Nucleus accumbens (tissue), 56 donors: Measurements from ENCODE around the gene ACTR1A.
"Not testable (repeated sequence)": the region's sequence is repeated elsewhere in the genome, so short reads cannot be mapped to it uniquely, and the experiment has no call there.

Experiments
- DNase-seq, 56 donors: peaks; one replicate each; lab custom pipeline; 2025; lab: John Stamatoyannopoulos, UW

The ACTR1A gene

DNA sequence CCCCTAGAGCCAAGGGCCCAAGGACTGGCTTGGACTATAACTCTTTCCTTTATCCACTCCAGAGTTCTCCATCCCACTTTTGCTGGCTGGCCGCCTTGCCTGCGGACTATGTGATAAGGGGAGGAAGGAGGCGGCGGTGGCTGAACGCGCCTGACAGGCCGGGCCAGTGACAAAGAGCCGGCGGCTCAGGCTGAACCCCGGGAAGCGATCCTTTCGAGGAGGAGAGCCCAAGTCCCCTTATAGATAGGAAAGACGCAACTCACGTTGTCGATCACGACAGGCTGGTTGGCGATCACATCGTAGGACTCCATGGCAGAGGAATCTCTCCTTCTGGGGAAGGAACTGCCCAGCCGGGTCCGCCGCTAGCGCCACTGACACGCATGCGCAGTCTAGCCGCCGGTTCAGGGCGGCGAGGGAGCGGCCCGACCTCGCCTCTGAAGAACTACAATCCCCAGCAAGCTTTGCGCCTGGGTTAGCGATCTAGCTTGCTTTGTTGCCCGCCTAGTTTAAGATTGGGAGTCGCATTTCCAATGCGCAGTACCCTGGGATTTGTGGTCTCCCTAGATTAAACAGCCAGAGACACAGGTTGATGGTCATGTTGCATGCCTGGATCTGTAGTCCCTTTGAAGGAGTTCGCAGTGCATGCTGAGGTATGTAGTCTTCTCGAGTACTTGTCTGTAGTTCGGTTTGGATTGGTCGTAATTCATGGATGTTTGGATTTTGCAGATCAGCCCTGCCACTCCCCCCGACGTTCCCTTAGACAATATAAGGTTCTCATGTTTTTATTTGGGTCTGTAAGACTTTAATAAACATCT is at the start of gene ACTR1A:
Gene ACTR1A (minus strand): TSS at position 376 of the 815 bp plus-strand sequence. CDS start 65 bp downstream, at position 311.
- DNase-seq, result peak; percentile 82 to 99 (median 95)

DNA sequence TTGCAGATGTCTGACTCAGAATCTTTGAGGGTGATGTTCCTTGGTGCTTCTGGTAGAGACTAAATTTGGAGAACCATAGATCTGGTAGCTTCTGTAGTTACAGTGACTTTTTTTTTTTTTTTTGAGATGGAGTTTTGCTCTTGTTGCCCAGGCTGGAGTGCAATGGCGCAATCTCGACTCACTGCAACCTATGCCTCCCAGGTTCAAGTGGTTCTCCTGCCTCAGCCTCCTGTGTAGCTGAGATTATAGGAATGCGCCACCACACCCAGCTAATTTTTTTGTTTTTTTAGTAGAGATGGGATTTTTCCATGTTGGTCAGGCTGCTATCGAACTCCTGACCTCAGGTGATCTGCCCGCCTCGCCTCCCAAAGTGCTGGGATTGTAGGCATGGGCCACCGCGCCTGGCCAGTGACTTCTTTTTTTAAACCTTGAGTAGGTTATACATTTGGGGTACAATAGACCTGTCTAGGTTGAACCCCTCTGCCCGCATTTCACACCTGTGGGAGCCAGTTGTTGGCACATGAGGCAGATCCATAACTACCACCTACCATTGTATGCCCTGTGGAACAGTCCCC is 48.2 kb upstream of the ACTR1A start:
- DNase-seq, result no peak

DNA sequence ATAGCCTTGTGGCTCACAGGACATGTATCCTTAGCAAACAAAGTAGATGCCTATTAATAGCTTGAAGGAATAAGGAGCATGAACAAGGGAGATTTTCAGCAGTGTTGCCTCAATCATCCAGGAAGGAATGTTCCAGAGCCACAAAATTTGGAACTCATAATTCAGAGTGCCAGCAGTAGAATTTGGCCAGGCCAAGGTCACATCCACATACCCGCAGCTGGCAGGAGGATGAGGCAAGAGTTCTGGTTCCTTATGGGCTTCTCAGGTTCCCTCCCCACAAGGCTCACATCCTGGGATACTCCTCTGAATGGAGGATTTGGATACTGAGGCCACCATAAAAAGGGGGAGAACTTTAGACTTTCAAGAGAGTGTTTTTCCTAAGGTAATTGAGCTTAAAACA is 47.0 kb upstream of the ACTR1A start:
- no peak for DNase-seq

DNA sequence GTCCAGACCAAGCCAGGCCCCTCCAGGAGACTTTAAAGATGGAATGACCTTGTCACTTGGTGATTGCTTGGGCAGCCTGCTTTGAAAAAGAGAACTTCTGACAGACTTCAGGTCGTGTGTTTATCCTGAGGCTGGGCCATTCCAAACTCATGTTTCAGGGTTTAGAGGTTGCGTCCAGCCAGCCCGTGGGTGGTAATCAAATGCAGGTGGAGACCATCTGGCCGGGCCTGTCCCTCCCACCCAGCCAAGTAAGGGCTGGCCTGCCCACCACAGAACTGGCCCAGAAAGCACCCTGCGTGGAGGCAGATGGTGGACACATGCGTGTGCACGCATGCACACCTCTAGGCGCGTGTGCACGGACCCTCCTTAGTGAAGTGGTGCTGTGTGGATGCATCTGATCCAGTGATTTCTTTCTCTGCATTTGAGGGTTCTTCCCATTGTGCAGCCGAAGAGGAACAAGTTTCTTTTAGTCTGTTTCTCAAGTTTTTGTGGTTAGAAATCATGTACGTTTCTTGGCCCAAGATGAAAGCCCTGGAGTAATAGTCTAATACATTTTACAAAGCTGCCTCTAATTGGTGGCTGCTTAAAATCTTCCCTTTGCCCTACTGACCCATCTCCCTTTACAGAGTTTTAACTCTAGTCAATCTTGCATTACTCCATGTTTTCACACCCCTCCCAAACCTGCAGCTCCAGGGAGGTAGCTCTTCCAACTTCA is 44.3 kb upstream of the ACTR1A start:
- no peak for DNase-seq

DNA sequence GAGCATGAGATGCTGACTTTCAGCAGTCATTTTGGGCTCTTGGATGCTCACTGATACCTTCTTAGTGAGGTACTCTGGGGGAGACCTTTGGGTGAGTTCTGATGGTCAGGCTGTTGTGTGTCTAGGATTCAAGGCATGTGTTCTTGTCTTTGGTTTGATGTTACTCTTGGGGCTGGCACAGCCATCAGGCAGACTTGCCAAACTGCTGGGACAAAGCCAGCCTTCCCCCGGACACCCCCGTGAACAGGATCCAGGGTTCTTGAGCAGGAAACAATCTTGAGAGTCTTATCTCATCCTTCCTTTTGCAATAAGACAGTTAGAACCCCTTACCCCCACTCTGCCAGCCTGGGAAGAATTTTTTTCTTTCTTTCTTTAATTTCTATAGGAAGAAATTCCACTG is 43.5 kb upstream of the ACTR1A start:
- DNase-seq, result peak in 1 of 56 donors; percentile 4

DNA sequence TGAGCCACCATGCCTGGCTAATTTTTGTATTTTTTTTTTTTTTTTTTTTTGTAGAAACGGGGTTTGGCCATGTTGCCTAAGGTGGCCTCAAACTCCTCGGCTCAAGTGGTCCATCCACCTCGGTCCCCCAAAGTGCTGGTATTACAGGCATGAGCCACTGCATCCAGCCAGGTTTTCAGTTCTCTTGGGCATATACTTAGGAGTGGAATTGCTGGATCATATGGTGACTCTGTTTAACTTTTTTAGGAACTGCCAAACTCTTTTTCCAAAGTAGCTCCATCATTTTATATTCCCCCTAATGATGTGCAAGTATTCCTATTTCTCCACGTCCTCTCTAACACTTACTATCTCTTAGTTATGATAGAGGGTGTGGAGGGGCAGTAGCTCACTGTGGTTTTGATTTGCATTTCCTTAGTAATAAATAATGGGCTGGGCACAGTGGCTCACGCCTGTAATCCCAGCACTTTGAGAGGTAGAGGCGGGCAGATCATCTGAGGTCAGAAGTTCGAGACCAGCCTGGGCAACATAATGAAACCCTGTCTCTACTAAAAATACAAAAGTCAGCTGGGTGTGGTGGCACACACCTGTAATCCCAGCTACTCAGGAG is 42.9 kb upstream of the ACTR1A start:
- no peak for DNase-seq

DNA sequence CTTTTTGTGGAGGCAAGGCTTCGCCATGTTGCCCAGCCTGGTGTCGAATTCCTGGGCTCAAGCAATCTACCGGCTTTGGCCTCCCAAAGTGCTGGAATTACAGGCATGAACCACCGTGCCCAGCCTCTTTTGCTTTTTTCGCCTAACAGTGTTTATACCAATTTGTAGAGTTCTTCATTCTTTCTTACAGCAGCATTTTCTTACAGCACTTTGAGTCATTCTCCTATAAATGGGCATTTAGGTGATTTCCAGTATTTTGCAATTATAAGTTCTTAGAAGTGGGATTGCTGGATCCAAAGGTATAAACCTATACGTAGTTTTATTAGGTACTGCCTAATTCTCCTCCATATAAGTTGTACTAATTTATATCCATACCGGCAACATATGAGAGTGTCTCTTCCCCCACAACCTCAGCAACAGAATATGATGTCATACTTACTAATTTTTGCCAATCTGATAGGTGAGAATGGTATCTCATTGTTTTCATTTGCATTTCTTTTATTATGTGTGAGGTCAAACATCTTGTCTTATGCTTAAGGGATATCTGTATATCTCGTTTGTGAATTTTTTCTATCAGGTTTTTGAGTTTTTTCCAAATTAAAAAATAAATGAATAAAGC is 40.4 kb upstream of the ACTR1A start:
- no peak for DNase-seq

DNA sequence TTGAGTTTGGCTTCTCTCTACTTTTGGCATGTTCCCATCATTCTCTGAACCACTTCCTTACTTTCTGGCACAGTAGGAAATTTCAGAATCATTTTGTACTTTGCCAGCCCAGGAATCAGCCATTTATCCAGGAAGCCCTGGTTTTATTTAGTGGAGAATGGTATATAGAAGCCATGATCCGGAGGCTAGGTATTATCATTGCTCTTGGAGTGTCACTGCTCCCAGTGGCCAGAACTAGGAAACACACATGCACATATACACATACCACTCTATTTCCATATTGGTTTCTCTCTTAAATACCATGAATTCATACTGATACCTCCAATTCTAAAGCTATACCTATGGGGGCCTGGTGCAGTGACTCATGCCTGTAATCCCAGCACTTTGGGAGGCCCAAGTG is 37.5 kb upstream of the ACTR1A start:
- no peak for DNase-seq

DNA sequence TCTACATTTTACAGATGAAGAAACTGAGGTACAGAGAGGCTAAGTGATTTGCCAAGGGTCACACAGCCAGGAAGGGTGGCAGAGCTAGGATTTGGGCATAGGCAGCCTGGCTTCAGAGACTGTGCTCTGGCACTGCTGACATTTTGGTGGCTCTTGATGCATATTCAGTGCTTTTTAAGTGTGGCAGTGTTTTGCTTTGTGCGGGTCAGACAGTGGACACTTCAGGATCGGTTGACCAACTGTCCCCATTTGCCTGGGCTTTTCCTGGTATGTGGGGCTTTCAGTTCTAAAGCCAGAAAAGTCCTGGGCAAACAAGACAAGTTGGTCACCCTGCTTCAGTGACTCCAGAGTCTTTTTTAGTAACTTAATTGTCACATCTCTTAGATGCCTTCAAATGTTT is 36.3 kb upstream of the ACTR1A start:
- no peak for DNase-seq

DNA sequence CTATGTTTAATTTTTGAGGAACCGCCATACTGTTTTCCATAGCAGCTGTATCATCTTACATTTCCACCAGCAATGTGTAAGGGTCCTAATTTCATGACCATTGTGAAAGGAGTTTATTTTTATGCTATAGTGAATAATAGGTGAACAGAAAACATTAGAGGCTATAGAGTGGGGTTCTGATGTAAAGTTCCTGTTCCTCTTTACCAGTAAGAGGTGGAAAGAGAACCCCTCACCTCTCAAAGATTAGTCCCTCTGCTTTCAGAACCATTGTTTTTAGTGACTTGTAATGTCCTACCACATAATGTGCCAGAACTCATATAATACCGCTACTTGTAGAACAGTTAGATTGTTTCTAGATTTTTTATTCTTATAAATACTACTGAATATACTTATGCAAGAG is 35.4 kb upstream of the ACTR1A start:
- DNase-seq, result no peak

DNA sequence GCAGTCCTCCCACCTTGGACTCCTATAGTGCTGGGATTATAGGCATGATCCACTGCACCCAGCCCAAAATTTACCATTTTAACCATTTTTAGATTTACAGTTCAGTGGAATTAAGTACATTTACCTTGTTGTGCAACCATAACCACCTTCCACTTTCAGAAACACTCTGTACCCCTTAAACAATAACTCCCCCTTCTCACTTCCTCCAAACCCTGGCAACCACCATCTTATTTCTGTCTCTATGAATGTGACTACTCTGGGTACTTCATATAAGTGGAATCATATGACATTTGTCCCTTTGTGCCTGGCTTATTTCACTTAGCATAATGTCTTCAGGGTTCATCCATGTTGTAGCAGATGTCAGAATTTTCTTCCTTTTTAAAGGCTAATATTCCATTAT is 34.9 kb upstream of the ACTR1A start:
- DNase-seq, result no peak

DNA sequence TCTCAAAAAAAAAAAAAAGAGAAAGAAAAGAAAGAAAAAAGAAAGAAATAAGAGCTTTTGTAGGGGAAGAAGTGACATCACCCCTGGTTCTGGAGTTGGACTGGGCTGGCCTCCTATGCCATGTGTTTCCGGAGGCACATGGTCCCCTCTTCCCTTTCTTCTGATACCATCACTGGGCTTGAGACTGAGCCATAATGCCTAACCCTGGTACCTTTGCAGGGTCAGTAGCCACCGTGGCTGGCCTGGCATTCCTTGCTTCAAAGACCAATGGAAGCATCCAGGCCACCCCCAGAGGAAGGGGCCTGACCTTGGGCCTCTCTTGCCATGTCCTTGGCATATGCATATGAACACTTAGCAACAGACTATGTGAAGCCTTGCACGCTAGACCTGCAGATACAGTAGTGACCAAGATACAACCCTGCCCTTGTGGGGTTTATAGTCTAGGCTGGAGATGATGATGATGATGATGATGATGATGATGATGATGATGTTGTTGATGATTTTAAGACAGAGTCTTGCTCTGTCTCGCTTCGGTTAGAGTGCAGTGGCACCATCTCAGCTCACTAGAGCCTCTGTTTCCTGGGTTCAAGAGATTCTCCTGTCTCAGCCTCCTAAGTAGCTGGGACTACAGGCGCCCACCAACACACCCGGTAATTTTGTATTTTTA is 33.1 kb upstream of the ACTR1A start:
- DNase-seq, result no peak

DNA sequence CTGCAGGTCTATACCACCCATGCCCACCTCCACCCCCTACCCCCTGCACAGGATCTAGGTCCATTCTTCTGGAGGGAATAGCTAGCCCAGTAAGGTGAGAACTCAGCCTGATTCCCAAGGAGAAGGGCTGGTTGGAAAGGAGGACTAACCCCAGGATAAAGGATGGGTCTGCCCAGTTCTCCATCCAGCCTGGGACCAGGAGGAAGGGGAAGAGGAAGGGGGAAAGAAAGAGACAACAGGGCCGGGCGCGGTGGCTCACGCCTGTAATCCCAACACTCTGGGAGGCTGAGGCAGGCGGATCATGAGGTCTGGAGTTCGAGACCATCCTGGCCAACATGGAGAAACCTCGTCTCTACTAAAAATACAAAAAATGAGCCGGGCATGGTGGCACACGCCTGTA is 32.5 kb upstream of the ACTR1A start:
- DNase-seq, result not testable (repeated sequence)

DNA sequence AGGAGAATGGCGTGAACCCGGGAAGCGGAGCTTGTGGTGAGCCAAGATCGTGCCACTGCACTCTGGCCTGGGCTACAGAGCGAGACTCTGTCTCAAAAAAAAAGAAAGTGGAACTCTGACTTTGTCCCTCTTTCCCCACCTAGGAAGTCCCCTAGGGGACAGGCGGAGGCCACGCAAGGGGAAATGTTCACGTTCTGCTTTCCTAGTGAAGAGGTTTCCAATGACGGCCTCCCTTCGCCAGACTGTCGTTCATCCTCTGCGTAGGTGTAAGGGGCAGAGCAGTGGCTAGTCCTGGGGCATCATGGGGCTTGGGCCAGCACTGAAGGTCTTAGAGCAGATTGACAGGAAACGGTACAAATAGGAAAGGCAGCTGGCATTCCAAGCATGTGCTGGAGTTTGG is 31.8 kb upstream of the ACTR1A start:
- no peak for DNase-seq

DNA sequence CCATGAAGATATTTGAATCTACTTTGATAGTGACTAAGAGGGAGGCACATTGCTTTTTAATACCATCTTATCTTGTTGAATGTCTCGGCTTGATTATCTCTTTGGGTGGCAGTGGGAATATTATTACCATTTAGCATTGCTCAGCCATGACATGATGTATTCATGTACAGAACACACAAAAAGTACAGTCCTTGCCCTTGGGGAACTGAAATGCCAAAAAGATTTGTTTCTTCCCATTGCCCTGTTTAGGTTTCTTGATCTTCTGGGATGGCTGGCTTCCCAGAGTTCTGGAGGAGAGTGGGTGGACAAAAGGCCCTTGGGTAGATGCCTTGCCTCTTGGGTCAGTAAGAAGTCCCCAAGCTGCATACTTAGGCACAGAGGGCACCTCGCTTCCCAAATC is 25.0 kb upstream of the ACTR1A start:
- no peak for DNase-seq

DNA sequence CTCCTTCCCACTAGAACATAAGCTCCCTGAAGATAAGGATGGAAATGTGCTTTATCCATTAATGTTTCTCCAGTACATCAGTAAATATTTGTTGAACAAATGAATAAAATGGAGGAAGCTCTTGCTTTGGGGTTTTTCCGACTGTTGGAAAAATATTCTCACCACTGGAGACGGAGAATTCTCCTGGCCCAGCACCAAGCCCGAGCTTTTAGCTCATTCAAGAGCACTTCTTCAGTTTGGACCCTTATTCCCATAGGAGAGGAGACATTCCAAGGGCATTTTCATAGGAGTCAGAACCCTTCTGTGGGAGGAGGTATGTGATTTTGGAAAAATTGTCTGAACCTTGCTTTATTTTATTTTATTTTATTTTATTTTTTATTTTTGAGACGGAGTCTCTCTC is 22.2 kb upstream of the ACTR1A start:
- no peak for DNase-seq

DNA sequence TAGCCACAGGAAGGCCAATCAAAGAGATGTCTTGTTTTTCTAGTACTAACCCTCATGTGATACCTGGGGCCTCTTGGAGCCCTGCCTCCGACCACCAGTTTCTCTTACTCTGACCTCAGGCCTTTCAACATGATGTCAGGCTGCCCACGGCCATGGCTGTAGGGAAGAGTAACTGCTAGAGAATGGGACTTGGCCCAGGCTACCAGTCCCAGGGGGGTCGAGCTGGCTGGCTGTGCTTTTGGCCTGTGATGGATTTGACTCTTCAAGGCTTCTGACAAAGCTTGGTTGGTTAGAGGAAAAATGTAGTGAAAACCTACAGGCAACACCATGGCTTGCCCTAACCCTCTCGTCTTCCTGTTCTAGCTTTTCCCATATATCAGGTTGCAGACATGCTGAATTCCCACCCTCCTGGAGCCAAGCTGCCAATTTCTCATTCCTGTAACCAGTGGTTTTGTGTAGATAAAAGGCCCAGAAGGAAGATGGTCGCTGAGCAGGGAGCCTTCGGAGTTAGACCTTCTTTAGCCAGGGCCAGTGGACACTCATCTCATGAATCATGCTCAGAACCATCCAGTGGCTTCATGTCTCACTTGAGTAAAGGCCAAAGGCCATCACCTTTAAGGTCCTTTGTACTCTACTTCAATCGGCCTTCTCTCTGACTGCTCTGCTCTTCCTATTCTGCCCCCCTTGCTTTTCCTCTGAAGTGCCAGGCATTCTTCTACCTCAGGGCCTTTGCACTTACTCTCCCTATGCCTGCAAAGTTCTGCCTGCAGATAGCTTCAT is 20.9 kb upstream of the ACTR1A start:
- no peak for DNase-seq

DNA sequence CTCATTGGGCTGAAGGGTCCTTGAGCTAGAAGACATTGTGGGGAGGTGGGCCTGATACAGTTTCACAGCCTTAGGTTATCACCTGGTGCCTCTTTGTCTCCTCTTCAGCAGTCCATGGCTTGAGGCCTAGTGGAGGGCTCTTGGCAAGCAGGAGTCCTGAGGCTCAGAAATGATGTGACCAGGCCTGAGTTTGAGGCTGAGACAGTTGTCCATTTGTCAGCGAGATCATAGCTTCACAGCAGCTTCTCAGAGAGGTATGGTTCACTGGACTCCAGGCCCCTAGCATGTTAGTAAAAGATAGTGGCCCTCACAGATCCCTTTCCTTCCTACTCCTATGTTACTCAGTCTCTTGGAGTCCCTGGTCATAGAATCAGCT is 20.4 kb upstream of the ACTR1A start:
- DNase-seq, result no peak

DNA sequence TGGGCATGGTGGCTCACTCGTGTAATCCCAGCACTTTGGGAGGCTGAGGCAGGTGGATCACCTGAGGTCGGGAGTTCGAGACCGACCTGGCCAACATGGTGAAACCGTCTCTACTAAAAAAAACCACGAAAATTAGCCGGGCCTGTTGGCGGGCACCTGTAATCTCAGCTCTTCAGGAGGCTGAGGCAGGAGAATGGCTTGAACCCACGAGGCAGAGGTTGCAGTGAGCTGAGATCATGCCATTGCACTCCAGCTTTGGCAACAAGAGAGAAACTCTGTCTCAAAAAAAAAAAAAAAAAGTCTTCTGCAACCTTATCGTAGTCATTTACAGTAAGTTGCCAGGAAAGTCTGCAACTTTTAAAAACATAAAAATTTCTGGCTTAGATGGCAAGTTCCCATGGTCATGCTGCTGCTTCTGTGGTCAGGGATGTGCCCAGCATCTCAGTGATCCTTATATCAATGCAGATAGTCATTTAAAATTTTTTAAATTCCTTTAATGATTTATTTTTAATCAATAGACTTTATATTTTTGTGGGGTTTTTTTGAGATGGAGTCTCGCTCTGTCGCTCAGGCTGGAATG is 16.8 kb upstream of the ACTR1A start:
- DNase-seq, result no peak
